T1000 (cell line): ENCODE measurements around the gene ACTR1B.
"Not testable (repeated sequence)": the region's sequence is repeated elsewhere in the genome, so short reads cannot be mapped to it uniquely, and the experiment has no call there.

Experiments used
- DNase-seq: peaks from one replicate; lab custom pipeline; 2025; ENCODE audit warnings: mixed read lengths; lab: John Stamatoyannopoulos, UW

The ACTR1B gene

GRCh38 chr2:97615746-97616145 lies 48.1 kb downstream of the ACTR1B start:
- DNase-seq = not testable (repeated sequence)

- DNase-seq = not testable (repeated sequence)
Observed at GRCh38 chr2:97611895-97612294, 51.9 kb downstream of the ACTR1B start.

GRCh38 chr2:97608745-97609144 lies 55.1 kb downstream of the ACTR1B start:
- not testable (repeated sequence) for DNase-seq
